Heart right ventricle (tissue), 16 donors: ENCODE results near the gene MDN1. TPM values are rescaled to one million over a fixed set of nuclear protein-coding genes. Genes with fewer than 3 reads are reported as not detected.

ENCODE experiments used
- ATAC-seq, 8 donors: fragments of 200-7000 bp; cut with Tn5 transposase; one replicate each; pipeline ENCODE4 v1.9.1; 2020; ENCODE audit warnings: mild to moderate bottlenecking in 8 of 8, moderate library complexity in 8 of 8, moderate number of reproducible peaks in 1 of 8
- DNase-seq, 2 donors: peaks; one replicate each; pipeline ENCODE4 v3.0.0-alpha.2; 2020
- H3K27ac ChIP-seq, 10 donors: fragments of 200-600 bp; sonication (generic) in 2 of 10; one replicate each; pipeline versions ENCODE4 v1.5.0 to v1.8.0; 2020 to 2022; ENCODE audit warnings: mild to moderate bottlenecking in 3 of 10
- H3K27me3 ChIP-seq, 7 donors: fragments of 200-600 bp; one replicate each; pipeline ENCODE4 v1.8.0; 2021 to 2022; ENCODE audit warnings: mild to moderate bottlenecking in 2 of 7
- H3K36me3 ChIP-seq, 9 donors: fragments of 200-600 bp; sonication (generic) in 1 of 9; one replicate each; pipeline versions ENCODE4 v1.5.0 to v1.8.0; 2020 to 2022; ENCODE audit warnings: mild to moderate bottlenecking in 2 of 9
- H3K4me1 ChIP-seq, 9 donors: fragments of 200-600 bp; sonication (generic) in 1 of 9; one replicate each; pipeline versions ENCODE4 v1.5.0 to v1.8.0; 2020 to 2022; ENCODE audit warnings: mild to moderate bottlenecking in 4 of 9
- H3K4me3 ChIP-seq, 10 donors: fragments of 200-600 bp; sonication (generic) in 2 of 10; one replicate each; pipeline versions ENCODE4 v1.5.0 to v1.8.0; 2020 to 2022; ENCODE audit warnings: mild to moderate bottlenecking in 7 of 10, moderate library complexity in 2 of 10
- H3K9me3 ChIP-seq, 11 donors: fragments of 200-600 bp in 10 of 11; sonication (generic) in 2 of 11; one replicate each; pipeline versions ENCODE4 v1.5.0 to v1.8.0; 2013 to 2022; ENCODE audit warnings: mild to moderate bottlenecking in 2 of 11, control low read depth in 1 of 11, moderate library complexity in 1 of 11
- WGBS, 2 donors: extraction: QIAGEN DNeasy Blood & Tissue Kit; methylation state at CpG; one replicate each; pipeline ENCODE4 v1.1.7; 2013; ENCODE audit warnings: inconsistent platforms in 1 of 2; 5-methylcytosine and 5-hydroxymethylcytosine counted together
- intact Hi-C, 10 donors: fragments of 100-400 bp; cut with DNase I; formaldehyde crosslinking; loops; one replicate each; pipeline versions ENCODE4 v1.11.1 to v1.14.2; 2022
- polyA plus RNA-seq, 2 donors: library from polyadenylated mRNA; stranded (reverse); fragments of 200-250 nt; gene quantifications; one replicate each; pipeline ENCODE4 v1.2.3, GENCODE V29; 2013
- total RNA-seq, 10 donors: library from RNA; stranded (reverse); fragmentation: NEBNext Ultra II Directional in 3 of 10; extraction: Animal tissue kit (Norgen Biotek cat#: 25700) in 3 of 10; gene quantifications; one replicate each; pipeline versions ENCODE4 v1.2.1 to v1.2.4, GENCODE V29; 2021 to 2023
- TF ChIP-seq, protein P1 (sequence below), 9 donors: fragments of 200-600 bp; sonication (generic) in 2 of 9; IDR thresholded peaks; one replicate each; pipeline versions ENCODE4 v1.5.0 to v1.8.0; 2021 to 2022; ENCODE audit warnings: antibody characterized with exemption in 9 of 9, mild to moderate bottlenecking in 5 of 9, moderate library complexity in 1 of 9
- donor health status: Arrhythmogenic right ventricular cardiomyopathy.
- donor health status: ischemic (EF 13 %, LVEDD 7.1; RV severe dilation, severe dysfunction).
- donor health status: healthy with polysubstance abuse.
- donor health status: DM: no; HTN: yes; CAD: no.
- donor health status: DM: no; HTN: no; CAD: no.
- donor health status: ischemic (EF 25% LVEDD 6.9; RV normal size, moderate dysfunction).
- donor health status: ischemic (EF 25% LVEDD 5.7; RV mildly dilated, moderate dysfunction).
- donor health status: healthy.
- donor health status: DM: yes; HTN: yes; CAD: no.
- donor health status: Ischemic cardiomyopathy.
- donor health status: ischemic (EF 35%, LVEDD 5.7; RV mildly dilated, moderate dysfunction).
- donor health status: nonischemic (EF 11% LVEDD 7.7; RV severe dilation, severe dysfunction).
- donor health status: DM: yes; HTN: yes; CAD: no.
- donor health status: PGD.
- donor health status: ischemic (EF 29% LVEDD 5.4; RV normal size, mild dysfunction).
- donor health status: nonischemic (EF 23%, LVEDD 6.1; RV moderate dilation, normal function).

Gene MDN1
- total and polyA plus RNA-seq, 12 donors = 8.6 to 41.2 (median 27.5) TPM

DNA sequence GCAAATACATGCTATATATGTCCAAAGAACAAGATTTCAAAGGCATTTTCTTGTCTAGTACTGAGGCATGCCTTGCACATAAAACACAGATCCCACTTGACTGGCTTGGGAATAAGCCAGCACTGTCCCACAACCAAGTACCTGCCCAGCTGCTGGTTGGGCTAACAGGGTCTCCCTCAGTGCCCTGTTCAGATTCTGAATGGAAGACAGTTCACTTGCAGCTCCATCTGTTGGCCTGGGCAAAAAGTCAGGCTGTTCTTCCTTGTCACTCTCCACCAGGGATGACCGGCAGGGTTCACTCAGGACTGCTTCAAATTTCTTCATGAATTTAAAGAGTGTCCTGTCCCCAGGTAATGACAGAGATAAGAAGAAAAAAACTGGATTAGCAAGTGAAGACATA, 136.6 kb downstream of the MDN1 start:
- DNase-seq = no peak
- Histone ChIP-seq H3K4me1 (peaks cover 0 to 19% (median 6%) of the 10 kb centered on the region in 9 donors), H3K36me3 (peaks cover 4 to 100% (median 39%) of the 10 kb centered on the region in 9 donors), H3K27ac (no peak overlapping the region), H3K27me3 (no peaks in the 10 kb centered on the region), H3K4me3 (no peak overlapping the region), H3K9me3 (no peaks in the 10 kb centered on the region)
- ATAC-seq = no peak
- intact Hi-C loops = no loop called here
- 91 to 100% methylated on average over 1 of the region's 1 CpG for WGBS, 2 donors
- TF ChIP-seq, protein P1, sequence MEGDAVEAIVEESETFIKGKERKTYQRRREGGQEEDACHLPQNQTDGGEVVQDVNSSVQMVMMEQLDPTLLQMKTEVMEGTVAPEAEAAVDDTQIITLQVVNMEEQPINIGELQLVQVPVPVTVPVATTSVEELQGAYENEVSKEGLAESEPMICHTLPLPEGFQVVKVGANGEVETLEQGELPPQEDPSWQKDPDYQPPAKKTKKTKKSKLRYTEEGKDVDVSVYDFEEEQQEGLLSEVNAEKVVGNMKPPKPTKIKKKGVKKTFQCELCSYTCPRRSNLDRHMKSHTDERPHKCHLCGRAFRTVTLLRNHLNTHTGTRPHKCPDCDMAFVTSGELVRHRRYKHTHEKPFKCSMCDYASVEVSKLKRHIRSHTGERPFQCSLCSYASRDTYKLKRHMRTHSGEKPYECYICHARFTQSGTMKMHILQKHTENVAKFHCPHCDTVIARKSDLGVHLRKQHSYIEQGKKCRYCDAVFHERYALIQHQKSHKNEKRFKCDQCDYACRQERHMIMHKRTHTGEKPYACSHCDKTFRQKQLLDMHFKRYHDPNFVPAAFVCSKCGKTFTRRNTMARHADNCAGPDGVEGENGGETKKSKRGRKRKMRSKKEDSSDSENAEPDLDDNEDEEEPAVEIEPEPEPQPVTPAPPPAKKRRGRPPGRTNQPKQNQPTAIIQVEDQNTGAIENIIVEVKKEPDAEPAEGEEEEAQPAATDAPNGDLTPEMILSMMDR (IDR thresholded peaks at IDR 0.05) = no peak

DNA sequence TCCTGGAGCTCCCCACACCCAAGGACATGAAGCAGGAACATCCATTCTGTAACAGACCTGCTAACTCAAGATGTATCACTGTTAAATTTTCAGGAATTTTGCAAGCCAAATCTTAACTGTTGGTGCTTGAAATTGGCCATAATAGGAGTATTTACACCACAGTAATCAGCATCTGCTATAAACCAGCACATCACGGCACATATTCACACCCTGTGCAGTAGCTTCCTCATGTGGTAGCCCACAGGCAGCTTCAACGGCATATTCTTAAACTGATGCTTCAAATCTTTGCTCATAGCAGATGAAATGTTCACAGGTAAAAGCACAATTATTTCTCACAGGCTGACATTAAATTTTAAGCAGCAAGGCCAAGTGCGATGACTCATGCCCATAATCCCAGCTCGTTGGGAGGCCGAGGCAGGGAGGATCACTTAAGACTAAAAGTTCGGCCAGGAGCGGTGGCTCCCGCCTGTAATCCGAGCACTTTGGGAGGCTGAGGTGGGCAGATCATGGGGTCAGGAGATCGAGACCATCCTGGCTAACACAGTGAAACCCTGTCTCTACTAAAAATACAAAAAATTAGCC, 137.5 kb downstream of the MDN1 start:
- no peak for ATAC-seq
- Histone ChIP-seq H3K4me1 (peaks cover 0 to 19% (median 6%) of the 10 kb centered on the region in 9 donors), H3K27ac (no peak overlapping the region), H3K4me3 (no peak overlapping the region), H3K27me3 (no peaks in the 10 kb centered on the region), H3K36me3 (peaks cover 4 to 100% (median 33%) of the 10 kb centered on the region in 9 donors), H3K9me3 (no peaks in the 10 kb centered on the region)
- DNase-seq = no peak
- intact Hi-C loops = no loop called here
- 95 to 98% methylated on average over 10 of the region's 10 CpGs for WGBS, 2 donors
- TF ChIP-seq, protein P1 (IDR thresholded peaks at IDR 0.05) = no peak

DNA sequence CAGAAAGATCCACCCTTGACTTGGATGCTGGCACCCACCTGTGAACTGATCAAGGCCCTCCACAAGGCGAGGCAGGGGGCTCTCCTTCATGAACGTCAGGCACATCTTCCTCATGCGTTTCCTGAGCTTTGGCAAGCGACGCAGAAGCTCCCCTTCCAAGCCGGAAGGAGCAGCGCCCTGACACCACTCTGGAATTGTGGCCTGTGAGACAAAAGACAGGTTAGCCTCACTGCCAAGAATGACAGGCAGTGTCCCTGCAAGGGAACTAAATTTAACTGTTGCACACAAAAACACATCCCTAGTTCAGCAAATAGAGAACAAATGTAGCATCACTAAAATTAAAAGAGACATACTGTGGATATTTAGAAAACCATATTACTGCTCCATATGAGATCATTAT, 139.0 kb downstream of the MDN1 start:
- ATAC-seq (peak in 7 of 8 donors; percentile 53 to 77 (median 62)), DNase-seq (no peak)
- Histone ChIP-seq H3K9me3 (no peaks in the 10 kb centered on the region), H3K4me3 (no peak overlapping the region), H3K27ac (peak overlapping the region in 6 of 10 donors; percentile 42 to 74 (median 52)), H3K36me3 (peaks cover 0 to 99% (median 28%) of the 10 kb centered on the region in 9 donors), H3K27me3 (no peaks in the 10 kb centered on the region), H3K4me1 (peaks cover 0 to 31% (median 14%) of the 10 kb centered on the region in 9 donors)
- intact Hi-C loops = no loop called here
- WGBS, 2 donors = 53 to 57% methylated on average over 7 of the region's 7 CpGs
- TF ChIP-seq, protein P1 (IDR thresholded peaks at IDR 0.05) = no peak

DNA sequence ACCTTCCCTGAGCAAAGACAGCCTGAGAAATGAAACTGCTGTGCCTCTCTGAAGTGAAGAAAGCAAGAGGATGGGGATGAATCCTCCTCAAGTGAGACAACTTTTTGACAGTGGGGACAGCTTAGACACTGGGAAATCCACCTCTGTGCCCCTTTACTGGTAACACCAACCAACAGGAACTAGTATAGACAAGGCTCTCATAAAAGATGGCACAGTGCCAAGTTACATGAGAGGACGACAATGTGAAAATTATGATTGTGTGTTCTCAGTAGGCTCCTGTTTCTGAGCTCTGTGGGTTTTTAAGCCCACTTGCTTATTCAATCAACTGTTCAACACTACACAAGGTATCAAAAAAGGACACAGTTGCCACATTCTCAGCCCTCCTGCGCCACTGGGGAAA, 139.4 kb downstream of the MDN1 start:
- Histone ChIP-seq H3K27ac (peak overlapping the region in 6 of 10 donors; percentile 42 to 74 (median 49)), H3K4me3 (no peak overlapping the region), H3K9me3 (no peaks in the 10 kb centered on the region), H3K27me3 (no peaks in the 10 kb centered on the region), H3K4me1 (peaks cover 0 to 34% (median 15%) of the 10 kb centered on the region in 9 donors), H3K36me3 (peaks cover 0 to 99% (median 28%) of the 10 kb centered on the region in 9 donors)
- WGBS, 2 donors = 62 to 70% methylated on average over 2 of the region's 2 CpGs
- ATAC-seq (peak in 6 of 8 donors; percentile 23 to 53 (median 40)), DNase-seq (no peak)
- TF ChIP-seq, protein P1 (IDR thresholded peaks at IDR 0.05) = no peak
- intact Hi-C loops = no loop called here
